Measurements from ENCODE around the gene SERPINA9.
"Not testable (repeated sequence)": the region's sequence is repeated elsewhere in the genome, so short reads cannot be mapped to it uniquely, and the experiment has no call there.

SERPINA9 gene

GRCh38 chr14:94476023-94476422, at the start of gene SERPINA9:
Gene SERPINA9 (minus strand): TSS chr14:94476197. CDS start chr14:94469840, 6,357 bp downstream.
- DNase-seq = no peak

DNA sequence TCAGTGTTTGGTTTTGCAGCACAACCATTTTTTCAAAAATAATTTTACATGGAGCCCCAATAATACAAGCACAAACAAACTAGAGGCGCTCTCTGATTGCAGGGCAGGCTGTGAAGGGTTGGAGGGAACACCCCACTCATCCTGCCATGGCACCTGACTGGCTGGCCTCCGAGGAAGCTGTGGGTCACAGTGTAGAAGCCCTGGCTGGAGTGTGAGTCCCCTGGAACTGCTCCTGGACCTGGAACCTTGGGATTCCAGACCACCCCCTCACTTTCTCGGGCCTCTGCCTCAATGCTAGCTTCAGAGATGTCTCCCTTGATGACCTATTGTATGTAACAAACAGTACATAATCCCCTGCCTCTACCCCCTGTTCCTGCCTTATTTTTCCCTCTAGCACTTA, 48.1 kb upstream of the SERPINA9 start:
- no peak for DNase-seq

GRCh38 chr14:94523265-94523664, 47.3 kb upstream of the SERPINA9 start:
- no peak for DNase-seq

DNA sequence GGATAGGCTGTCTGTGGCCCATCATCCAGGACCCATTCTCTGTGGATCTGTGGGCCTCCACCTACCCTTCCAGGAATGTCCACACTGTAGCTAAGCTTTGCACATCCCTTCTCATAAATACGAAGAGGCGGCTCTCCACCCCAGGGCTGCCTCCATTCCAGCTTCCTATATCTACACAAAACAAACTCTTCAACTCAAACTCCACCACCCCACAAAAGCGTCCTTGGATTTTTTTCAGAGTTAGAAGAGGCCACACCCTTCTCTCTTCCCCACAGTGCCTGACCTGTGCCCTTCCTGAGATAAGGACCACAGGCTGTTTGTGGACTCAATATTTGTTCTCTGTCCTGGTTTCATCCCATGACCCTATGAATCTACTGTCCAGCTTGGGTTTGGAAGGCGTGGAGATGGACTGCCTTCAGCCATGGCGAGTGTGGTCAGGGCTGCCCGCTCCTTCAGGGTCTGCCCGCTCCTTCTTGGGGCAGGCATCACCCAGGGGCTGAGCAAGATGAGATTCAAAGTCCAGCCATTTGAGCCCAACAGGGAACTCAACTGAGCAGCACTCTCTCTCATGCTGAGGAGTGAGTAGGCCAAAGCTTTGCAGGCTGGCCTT, 46.2 kb upstream of the SERPINA9 start:
- DNase-seq = no peak

DNA sequence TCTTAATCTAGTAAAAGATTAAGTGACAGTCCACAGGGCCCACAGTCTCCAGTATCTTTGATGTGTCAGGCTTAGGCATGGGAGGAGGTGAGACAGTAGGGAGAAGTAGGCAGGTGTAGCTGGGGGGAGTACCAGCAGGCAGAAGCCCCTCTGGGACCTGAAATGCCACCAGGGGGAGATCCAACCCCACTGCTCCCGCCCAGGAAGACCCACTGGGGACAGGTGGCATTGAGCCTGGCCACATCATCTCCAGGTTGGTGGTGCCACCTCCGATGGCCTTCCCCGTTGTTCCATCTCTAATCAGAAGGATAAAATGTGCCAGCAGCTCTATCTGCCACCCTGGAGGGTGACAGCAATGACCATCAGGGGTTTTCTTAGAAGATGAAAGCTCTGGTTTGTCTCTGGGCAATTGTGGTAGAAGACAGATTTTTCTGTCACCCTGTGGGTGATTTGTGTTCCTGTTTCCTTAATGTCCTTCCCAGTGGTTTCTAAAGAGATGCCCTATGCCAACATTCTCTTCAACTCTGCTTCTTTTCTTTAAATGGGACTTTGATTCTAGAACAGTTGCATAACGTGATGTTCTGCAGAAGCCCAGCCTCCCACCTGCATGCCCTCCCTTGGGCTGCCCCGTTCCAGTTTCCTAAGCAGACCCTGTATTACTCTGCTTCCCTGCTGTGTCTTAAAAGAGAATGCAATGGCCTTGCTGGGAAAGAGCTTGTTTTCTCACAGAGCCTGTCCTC, 45.5 kb upstream of the SERPINA9 start:
- DNase-seq = no peak

- DNase-seq = no peak
Measured at GRCh38 chr14:94517641-94518257, 41.8 kb upstream of the SERPINA9 start.

DNA sequence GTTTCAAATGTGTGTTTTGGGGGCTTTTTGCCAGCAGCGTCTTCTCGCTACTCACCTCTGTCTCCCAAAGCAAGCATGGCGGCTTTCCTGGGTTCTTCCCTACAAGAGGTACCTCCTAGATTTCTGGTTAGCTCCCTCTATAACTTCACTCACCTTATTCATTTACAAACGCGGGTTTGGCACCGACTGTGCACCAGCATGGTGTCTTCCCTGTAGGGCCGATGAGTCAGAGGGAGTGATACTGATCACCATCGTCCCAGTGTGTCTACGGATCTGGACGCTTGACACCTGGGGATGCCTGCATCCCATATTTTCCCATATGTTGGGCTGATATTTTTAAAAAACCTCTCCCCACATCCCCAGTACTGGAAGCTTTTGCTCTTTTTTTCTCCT, 41.2 kb upstream of the SERPINA9 start:
- no peak for DNase-seq

GRCh38 chr14:94515856-94516255, 39.9 kb upstream of the SERPINA9 start:
- DNase-seq = no peak

GRCh38 chr14:94515426-94515825, 39.4 kb upstream of the SERPINA9 start:
- no peak for DNase-seq

DNA sequence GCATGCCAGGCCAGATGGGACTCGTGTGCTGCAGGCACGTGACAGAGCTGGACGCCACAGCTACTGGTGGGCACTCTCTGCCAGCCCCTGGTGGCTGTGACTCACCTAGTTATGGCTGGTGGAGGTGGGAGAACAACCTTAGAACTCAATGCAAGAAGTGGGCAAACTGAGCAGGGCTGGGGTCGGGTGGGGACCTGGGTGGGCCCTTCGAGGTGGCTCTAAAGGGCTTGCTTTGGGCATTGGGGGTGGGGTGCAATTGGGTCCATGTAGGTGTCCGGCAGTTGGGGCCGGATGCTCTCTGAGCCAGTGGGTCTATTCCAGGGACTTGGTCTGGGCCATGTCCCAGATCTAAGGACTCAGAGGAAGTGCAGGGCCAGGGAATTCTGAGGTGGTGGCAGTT, 38.4 kb upstream of the SERPINA9 start:
- no peak for DNase-seq

- DNase-seq = not testable (repeated sequence)
Measured at GRCh38 chr14:94510481-94510880, 34.5 kb upstream of the SERPINA9 start.

DNA sequence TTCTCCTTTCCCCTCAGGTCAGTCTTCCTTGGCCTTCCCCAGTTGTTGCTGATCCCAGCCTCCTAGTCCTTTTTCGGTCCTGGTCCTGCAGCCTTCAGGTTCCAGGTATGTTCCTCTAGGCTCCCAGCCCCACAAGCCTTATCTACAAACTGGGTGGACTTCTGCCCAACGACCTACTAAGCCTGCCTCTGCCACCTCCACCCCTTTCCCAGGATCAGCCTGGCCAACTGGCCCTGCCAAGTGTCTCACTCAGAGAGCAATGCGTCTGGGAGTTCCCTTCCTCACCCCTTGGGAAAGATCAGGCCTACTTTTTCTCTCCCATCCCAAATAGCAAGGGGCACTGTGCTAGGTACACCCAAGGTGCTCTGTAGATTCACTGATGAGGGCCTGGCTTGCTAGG, 33.4 kb upstream of the SERPINA9 start, which contains the start of gene SERPINA12:
Gene SERPINA12, minus strand, starts transcription at position 114 of the 400 bp plus-strand sequence. CDS start 11,072 bp downstream, outside the sequence.
- DNase-seq = no peak

DNA sequence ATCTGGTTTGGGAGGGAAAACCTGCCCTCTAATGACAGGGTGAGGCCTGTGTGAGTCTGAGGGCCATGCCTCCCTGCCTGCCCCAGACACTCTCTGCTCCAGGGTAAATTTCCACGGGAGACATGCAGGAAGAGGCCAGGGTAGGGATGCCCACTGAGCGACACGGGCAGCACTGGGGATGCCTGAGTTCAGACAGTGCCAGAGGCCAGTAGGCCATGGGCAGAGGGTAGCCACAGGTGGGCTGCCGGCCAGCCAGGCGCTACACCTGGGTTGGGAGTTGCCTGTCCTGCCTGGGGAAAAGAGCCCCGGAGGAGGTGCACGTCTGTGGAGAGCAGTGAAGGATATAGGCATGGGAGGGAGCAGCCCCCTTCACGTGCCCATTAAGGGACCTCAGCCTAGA, 29.6 kb upstream of the SERPINA9 start:
- DNase-seq = no peak

DNA sequence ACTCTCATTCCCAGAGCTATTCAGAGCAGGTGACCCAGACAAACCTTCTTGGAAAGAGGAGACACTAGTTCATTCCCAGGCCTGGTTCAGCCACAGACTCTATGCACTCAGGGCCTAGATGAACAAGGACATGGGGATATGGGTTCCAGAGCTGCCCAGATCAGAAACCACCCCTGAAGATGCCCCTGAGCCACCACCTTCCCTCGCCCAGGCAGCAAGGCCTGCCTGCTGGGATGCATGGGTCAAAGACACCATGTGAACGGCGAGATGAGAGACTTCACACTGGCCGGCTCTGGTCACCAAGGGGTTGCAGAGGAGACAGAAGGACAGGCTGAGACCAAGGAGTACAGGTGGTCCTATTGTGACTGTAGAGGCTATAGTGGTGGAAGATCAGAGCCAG, 29.2 kb upstream of the SERPINA9 start:
- DNase-seq = no peak

- no peak for DNase-seq
Measured at GRCh38 chr14:94501588-94502516, 25.9 kb upstream of the SERPINA9 start.

GRCh38 chr14:94500264-94500663, 24.3 kb upstream of the SERPINA9 start:
- DNase-seq = no peak

DNA sequence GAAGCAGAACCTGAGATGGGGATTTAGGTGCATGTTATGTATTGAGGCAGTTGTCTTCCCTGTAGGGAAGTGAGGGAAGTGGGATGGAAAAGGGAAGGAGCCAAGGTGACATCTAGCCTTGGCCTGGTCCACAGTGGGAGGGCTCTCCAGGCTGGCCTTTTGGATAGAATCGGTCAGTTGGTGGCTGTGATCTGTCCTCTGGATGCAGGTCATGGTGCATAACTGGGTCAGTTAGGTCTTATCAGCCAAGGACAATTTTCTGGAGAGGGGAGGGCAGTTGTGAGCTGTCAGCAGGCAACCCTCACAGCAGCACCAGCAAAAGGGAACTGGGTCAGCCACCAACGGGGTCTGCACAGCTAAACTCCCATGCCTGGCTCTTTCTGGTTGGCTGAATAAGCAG, 23.7 kb upstream of the SERPINA9 start:
- no peak for DNase-seq

GRCh38 chr14:94498215-94498614, 22.2 kb upstream of the SERPINA9 start:
- no peak for DNase-seq

GRCh38 chr14:94494085-94494484, 18.1 kb upstream of the SERPINA9 start:
- DNase-seq = no peak

- DNase-seq = no peak
Measured at GRCh38 chr14:94491511-94491910, 15.5 kb upstream of the SERPINA9 start.

- no peak for DNase-seq
Measured at GRCh38 chr14:94489336-94489735, 13.3 kb upstream of the SERPINA9 start.

- no peak for DNase-seq
Measured at GRCh38 chr14:94486883-94487282, 10.9 kb upstream of the SERPINA9 start.
